HG03060 (cell line): ENCODE results near the gene MAST2.
"Not testable (repeated sequence)": the region's sequence is repeated elsewhere in the genome, so short reads cannot be mapped to it uniquely, and the experiment has no call there.

ENCODE experiments used
- ATAC-seq: cut with Tn5 transposase; IDR thresholded peaks from one replicate; pipeline ENCODE4 v1.9.1; 2021; ENCODE audit warnings: low read depth, moderate number of reproducible peaks; ENCODE audit not compliant: unreplicated experiment

MAST2 gene

DNA sequence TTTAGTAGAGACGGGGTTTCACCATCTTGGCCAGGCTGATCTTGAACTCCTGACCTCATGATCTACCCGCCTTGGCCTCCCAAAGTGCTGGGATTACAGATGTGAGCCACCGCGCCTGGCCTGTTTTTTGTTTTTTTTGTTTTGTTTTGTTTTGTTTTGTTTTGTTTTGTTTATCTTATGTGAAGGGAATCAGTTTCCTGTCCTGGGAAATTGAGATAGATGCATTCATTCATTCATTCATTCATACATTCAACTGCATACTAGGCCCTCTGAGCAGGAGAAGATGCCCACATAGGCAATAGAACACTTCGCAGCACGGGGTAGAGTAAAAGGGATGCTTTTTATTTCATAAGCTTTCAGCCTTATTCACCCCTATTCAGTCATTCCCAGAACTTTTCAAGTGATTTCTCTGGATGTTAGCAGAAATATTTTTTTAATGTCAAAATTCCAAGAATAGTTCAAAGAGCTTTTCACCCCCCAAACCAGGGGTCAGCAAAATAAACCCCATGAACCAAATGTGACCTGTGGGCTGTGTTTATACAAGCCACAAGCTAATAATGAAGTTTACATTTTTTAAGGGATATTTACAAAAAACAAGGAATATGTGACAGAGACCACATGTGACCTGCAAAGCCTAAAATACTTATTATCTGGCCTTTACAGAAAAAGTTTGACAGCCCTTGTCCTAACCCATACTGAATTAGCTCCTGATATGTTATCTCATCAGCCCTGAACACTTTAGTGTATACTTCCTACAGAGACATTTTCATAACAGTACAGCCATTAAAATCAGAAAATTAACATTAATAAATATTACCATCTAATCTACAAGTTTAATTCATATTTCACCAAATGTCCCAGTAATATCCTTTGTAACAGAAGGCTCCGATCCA is 127.1 kb downstream of the MAST2 start:
- ATAC-seq: no peak

DNA sequence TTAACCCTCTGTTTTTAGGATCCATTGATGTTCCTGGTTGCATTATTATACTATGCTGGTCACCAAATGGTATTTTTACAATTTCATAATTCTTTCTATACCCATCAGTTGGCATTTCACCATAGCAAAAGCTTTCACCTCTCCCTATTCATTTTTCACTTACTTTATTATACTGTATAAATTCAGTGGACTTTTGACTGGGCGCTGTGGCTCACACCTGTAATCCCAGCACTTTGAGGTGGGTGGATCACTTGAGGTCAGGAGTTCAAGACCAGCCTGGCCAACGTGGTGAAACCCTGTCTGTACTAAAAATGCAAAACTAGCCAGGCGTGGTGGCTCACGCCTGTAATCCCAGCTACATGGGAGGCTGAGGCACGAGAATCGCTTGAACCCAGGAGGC is 128.8 kb downstream of the MAST2 start:
- not testable (repeated sequence) for ATAC-seq

- ATAC-seq: no peak
Measured at GRCh38 chr1:45934947-45935346, 131.5 kb downstream of the MAST2 start.

DNA sequence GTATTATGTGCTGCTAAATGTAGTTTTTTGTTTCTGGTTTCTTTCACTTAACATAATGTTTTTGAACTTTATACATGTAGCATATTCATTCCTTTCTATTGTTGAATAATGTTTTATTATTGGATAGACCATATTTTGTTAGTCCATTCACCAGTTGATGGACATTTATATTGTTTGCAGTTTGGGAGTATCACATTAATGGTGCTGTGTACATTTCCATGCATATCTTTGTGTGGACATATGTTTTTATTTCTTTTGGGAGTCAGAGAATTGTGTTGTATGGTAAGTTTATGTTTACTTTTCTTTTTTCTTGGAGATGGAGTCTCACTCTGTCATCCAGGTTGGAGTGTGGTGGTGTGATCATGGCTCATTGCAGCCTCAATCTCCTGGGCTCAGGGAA is 134.6 kb downstream of the MAST2 start:
- no peak for ATAC-seq

- no peak for ATAC-seq
Measured at GRCh38 chr1:45942411-45942810, 139.0 kb downstream of the MAST2 start.

- ATAC-seq: no peak
Measured at GRCh38 chr1:45943185-45943584, 139.8 kb downstream of the MAST2 start.

DNA sequence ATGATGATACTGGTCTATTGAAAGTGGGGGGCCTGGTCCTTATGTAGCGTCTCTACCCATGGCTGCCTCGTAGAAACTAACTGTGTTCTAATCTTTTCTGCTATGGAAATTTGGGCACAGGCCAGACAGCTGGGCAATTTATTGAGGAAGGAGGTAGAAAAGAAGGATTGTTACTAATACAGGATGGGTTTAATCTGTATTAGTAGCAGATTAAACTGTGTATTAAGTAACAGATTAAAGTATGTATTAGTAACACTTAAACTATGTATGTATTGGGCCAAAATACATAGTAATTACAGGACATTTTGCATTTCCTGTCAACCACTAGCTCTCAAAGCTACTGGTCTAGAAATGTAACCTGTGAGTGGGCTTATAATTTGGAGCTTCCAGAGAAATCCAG is 142.0 kb downstream of the MAST2 start:
- ATAC-seq: no peak

- not testable (repeated sequence) for ATAC-seq
Measured at GRCh38 chr1:45949462-45949861, 146.1 kb downstream of the MAST2 start.

DNA sequence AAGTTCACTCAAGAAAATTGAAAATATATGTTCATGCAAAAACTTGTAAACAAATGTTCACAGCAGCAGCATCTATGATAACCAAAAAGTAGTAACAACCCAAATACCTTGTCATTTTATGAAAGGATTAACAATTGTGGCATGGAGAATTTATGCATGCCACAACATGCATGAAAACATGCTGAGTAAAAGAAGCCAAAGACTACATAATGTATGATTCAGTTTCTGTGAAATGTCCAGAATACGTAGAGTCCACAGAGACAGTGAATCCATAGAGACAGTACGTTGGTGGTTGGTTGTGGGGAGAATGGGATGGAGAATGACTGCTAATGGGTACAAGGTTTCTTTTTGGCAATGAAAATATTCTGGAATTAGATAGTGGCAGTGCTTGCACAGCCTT is 148.7 kb downstream of the MAST2 start:
- ATAC-seq: no peak

DNA sequence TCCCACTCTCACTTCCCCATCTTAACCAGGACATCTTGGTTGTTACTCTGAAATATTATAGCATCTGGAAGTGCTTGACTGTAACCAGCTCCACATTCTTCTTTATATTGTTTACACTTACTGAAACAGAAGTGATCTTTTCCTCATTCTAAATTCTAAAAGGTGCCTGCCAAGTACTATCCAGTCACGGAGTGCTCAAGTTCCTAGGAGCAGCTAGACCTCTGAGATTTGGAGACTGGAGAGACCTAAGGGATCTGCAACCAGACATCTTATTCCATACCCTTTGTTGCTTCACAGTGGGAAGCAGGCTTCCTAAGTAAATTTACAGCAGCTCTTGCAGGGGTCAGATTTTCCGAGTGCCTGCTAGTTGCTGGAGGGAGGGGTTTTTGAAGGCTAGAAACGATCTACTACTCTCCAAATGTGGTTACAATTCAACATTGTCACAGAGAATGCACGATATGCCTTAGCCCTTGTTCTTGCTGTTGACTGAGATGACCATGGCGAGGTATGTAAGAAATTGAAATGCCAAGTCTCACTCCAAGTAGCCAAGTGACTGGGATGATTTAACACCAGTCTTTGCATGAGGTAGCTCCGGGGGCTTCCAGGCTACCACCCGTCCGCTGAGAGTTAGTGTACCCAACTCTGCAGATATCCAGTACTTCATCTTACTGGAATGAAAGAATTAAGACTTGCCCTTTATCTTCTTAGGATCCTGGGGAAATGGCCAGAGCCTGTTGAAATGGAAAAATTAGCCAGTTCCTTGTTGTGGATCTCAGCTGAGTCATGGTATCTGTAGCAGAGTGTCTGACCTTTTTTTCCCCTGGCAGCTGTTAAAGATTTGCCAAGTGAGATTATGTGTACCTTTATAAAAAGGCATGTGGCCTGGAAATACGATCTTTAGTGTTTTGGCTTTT is 150.8 kb downstream of the MAST2 start:
- no peak for ATAC-seq

GRCh38 chr1:45957684-45958083 is 154.3 kb downstream of the MAST2 start:
- ATAC-seq: no peak

DNA sequence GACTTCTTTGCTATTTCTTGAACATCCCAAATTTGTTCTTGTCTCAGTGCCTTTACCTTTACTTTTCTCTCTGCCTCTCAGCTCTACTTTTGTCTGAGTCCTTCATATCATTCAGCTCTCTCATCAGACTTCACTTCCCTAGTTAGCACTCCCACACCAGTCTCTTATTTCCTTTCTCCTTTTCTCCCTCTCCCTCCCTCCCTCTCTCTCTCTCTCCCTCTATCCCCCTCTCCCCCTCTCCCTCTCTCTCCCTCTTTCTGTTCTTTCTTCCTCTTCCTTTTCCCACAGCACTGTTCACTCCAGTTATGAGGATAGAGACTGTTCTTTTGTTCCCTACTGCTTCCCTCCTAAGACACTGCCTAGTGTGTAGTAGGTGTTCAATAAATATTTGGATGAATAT is 154.9 kb downstream of the MAST2 start:
- no peak for ATAC-seq

- no peak for ATAC-seq
Measured at GRCh38 chr1:45960930-45961715, 157.7 kb downstream of the MAST2 start.

DNA sequence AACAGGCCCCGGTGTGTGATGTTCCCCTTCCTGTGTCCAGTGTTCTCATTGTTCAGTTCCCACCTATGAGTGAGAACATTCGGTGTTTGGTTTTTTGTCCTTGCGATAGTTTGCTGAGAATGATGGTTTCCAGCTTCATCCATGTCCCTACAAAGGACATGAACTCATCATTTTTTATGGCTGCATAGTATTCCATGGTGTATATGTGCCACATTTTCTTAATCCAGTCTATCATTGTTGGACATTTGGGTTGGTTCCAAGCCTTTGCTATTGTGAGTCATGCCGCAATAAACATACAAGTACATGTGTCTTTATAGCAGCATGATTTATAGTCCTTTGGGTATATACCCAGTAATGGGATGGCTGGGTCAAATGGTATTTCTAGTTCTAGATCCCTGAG is 158.5 kb downstream of the MAST2 start:
- not testable (repeated sequence) for ATAC-seq

GRCh38 chr1:45968941-45969666 is 165.7 kb downstream of the MAST2 start:
- no peak for ATAC-seq

DNA sequence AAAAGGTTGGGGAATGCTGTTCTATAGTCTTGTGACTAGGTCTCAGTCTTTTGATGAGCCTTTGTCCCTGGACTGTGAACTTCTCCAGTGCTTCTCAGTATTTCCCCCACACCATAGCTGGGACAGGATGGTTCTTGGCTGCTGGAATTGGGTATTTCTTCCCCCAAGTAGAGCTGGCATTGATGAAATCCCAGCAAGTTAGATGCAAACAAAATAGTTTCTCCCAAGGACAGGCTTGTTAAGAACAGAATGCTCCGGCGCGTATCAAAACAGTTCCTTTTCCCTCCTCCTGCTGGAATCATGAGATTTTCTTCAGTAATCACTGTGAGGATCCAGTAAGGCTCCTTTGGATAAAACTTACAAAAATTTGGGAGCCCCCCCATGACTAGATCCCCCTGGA is 166.5 kb downstream of the MAST2 start:
- no peak for ATAC-seq

GRCh38 chr1:45971335-45971734 is 167.9 kb downstream of the MAST2 start:
- ATAC-seq: no peak

GRCh38 chr1:45971922-45972531 is 168.6 kb downstream of the MAST2 start:
- no peak for ATAC-seq

DNA sequence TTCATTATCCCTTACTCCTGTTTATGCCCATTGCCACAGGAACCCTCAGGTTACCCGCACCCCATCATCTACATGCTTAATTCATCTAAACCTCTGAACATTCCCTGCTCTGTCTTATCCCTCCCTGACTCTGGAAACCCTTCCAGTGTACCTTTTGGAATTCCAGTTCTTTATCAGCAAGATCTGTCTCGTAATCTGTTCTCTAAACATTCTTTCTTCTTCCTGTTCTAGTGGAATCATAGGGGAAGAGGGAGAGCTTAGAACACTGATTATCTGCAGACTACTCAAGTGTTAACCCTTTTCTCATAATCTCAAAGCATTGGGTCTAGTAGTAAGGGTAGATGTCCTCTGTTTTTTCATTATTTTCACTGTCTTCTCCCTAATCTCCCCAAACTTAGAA is 169.2 kb downstream of the MAST2 start:
- ATAC-seq: no peak

DNA sequence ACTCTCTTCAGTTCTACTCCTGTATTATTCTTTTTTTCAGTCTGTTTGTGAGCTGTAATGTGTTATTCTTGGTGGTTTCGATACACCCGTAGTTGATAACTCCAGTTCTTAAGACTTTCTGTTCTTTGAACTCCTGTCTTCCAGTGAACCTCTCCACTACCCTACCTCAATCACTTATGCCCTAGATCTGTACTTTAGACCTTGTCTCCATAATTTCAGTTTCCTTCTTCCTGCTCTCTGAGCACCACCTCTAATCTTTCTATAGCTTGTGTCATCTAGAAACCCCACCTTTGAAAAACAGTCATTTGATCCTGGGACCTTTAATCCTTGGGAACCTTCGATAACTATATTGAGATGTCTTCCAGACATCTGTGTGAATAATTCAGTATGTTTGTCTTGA is 169.7 kb downstream of the MAST2 start:
- ATAC-seq: no peak
